Calu3 (cell line): Measurements from ENCODE around the gene PARD3. TPM values are rescaled to one million over a fixed set of nuclear protein-coding genes. Genes with fewer than 3 reads are reported as not detected.

ENCODE experiments used
- BruUV-seq: library from RNA; stranded (reverse); fragments of 400-500 nt; replicated peaks from 2 replicates; lab custom pipeline; 2021; lab: Mats Ljungman, UMichigan
- CTCF ChIA-PET: fragments of 300-600 bp; sonication (Branson Sonifier 250); formaldehyde crosslinking; loops from one replicate; lab custom pipeline; 2022; ENCODE audit warnings: antibody characterized with exemption; lab: Charles Lee
- DNase-seq: peaks from one replicate; pipeline ENCODE4 v3.0.0; 2022
- H3K27ac Mint-ChIP-seq: one replicate; pipeline ENCODE4 v1.8.0; 2022; ENCODE audit warnings: mixed read lengths; ENCODE audit not compliant: unreplicated experiment
- H3K27me3 Mint-ChIP-seq: one replicate; pipeline ENCODE4 v1.8.0; 2022; ENCODE audit warnings: mixed read lengths; ENCODE audit not compliant: unreplicated experiment
- H3K36me3 Mint-ChIP-seq: one replicate; pipeline ENCODE4 v1.8.0; 2022; ENCODE audit warnings: mild to moderate bottlenecking, moderate library complexity, mixed read lengths; ENCODE audit not compliant: insufficient read depth, unreplicated experiment
- H3K4me1 Mint-ChIP-seq: one replicate; pipeline ENCODE4 v1.8.0; 2022; ENCODE audit warnings: mild to moderate bottlenecking, low read depth, mixed read lengths; ENCODE audit not compliant: unreplicated experiment
- H3K4me3 Mint-ChIP-seq: one replicate; pipeline ENCODE4 v1.8.0; 2022; ENCODE audit warnings: mild to moderate bottlenecking, low read depth, moderate library complexity, mixed read lengths; ENCODE audit not compliant: unreplicated experiment
- H3K9me3 Mint-ChIP-seq: one replicate; pipeline ENCODE4 v1.8.0; 2022; ENCODE audit warnings: low read depth, mixed read lengths; ENCODE audit not compliant: unreplicated experiment
- CTCF ChIP-seq: fragments of 200-600 bp; IDR thresholded peaks from one replicate; pipeline ENCODE4 v1.8.0; 2022; ENCODE audit warnings: antibody characterized with exemption; ENCODE audit not compliant: unreplicated experiment
- intact Hi-C: fragments of 100-400 bp; cut with micrococcal nuclease; formaldehyde crosslinking; loops from one replicate; pipeline ENCODE4 v1.10.0; 2022; ENCODE audit not compliant: unreplicated experiment
- total RNA-seq: library from RNA; stranded (reverse); gene quantifications from 2 replicates; pipeline ENCODE4 v1.2.3, GENCODE V29; 2022

PARD3 gene
- total RNA-seq, 1 experiment from 2014 or later = 62.4 TPM

- CTCF ChIA-PET = interaction anchor here (0.5 kb wide), 1 partner anchor 17 kb away, joined by 3 read pairs; no protein-coding TSS in a partner anchor
- peak overlapping the region; percentile 62 for H3K27ac Mint-ChIP-seq
- intact Hi-C loops = loop anchor here (1.0 to 5.0 kb wide), 3 partner anchors 55 to 146 kb away; no protein-coding TSS in a partner anchor
- BruUV-seq = no TSS peak
- peaks cover 30% of the 10 kb centered on the region for H3K36me3 Mint-ChIP-seq
- DNase-seq = no peak
- H3K4me3 Mint-ChIP-seq = peak overlapping the region; percentile 62
- peaks cover 63% of the 10 kb centered on the region for H3K4me1 Mint-ChIP-seq
- no peaks in the 10 kb centered on the region for H3K9me3 Mint-ChIP-seq
- TF ChIP-seq CTCF = no peak
- no peaks in the 10 kb centered on the region for H3K27me3 Mint-ChIP-seq
Measured at GRCh38 chr10:34813626-34814222, 1.4 kb downstream of the PARD3 start.

- intact Hi-C loops = loop anchor here (2.0 to 5.0 kb wide), 2 partner anchors 86 to 145 kb away; no protein-coding TSS in a partner anchor
- no peak for TF ChIP-seq CTCF
- Mint-ChIP-seq H3K27me3 (no peaks in the 10 kb centered on the region), H3K36me3 (peaks cover 30% of the 10 kb centered on the region), H3K27ac (peak overlapping the region; percentile 25), H3K4me3 (peak overlapping the region; percentile 62), H3K9me3 (no peaks in the 10 kb centered on the region), H3K4me1 (peaks cover 68% of the 10 kb centered on the region)
- no peak for DNase-seq
- no TSS peak for BruUV-seq
- CTCF ChIA-PET = no interaction called here
Measured at GRCh38 chr10:34812771-34813170, 2.3 kb downstream of the PARD3 start.

DNA sequence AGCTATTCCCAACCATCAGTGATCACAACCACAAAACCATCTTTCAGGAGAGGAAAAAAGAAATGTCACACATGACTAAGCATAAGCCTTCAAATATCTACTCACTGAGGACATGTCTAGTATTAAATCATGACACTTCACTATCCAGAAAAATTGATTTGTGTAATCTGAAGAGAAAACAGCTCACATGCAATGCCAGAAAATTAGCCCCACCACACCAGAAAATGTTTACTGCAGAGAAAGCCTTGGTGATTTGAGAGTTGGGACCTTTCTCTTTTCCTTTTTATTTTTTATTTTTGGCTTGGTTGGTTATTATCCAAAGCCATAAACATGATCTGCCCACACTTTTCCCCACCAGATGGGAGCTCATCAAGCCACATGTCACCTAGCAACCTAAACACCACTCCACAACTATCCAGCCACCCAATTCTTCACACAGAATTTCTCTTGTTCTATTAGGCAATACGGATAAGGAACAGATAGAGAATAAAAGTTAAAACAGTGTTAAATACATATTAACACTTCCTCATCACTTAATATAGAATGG is 3.1 kb downstream of the PARD3 start:
- intact Hi-C loops = loop anchor here (2.0 to 5.0 kb wide), 2 partner anchors 85 to 145 kb away; no protein-coding TSS in a partner anchor
- peak overlapping the region; percentile 25 for H3K27ac Mint-ChIP-seq
- peak overlapping the region; percentile 62 for H3K4me3 Mint-ChIP-seq
- BruUV-seq = no TSS peak
- DNase-seq = no peak
- H3K27me3 Mint-ChIP-seq = no peaks in the 10 kb centered on the region
- H3K36me3 Mint-ChIP-seq = peaks cover 30% of the 10 kb centered on the region
- H3K4me1 Mint-ChIP-seq = peaks cover 68% of the 10 kb centered on the region
- no peak for TF ChIP-seq CTCF
- H3K9me3 Mint-ChIP-seq = no peaks in the 10 kb centered on the region
- CTCF ChIA-PET = no interaction called here

GRCh38 chr10:34811126-34811967 is 3.7 kb downstream of the PARD3 start:
- BruUV-seq = no TSS peak
- no peak for DNase-seq
- intact Hi-C loops = loop anchor here (5.0 kb wide), 1 partner anchor 144 kb away; no protein-coding TSS in a partner anchor
- Mint-ChIP-seq H3K27ac (peak overlapping the region; percentile 16), H3K9me3 (no peaks in the 10 kb centered on the region), H3K36me3 (peaks cover 28% of the 10 kb centered on the region), H3K4me3 (peak overlapping the region; percentile 62), H3K4me1 (peaks cover 62% of the 10 kb centered on the region), H3K27me3 (no peaks in the 10 kb centered on the region)
- no peak for TF ChIP-seq CTCF
- CTCF ChIA-PET = no interaction called here
